Vagina (tissue), 2 donors: ENCODE results near the gene ADGRA1. TPM values are rescaled to one million over a fixed set of nuclear protein-coding genes. Genes with fewer than 3 reads are reported as not detected.

ENCODE experiments used
- DNase-seq, 2 donors: peaks; one replicate each; pipeline ENCODE4 v3.0.0-alpha.2; 2017; ENCODE audit errors: extremely low spot score in 2 of 2
- H3K27ac ChIP-seq: fragments of 200-600 bp; sonication (generic); one replicate; pipeline ENCODE4 v1.5.1; 2019
- H3K27me3 ChIP-seq: fragments of 200-600 bp; sonication (generic); one replicate; pipeline ENCODE4 v1.5.1; 2019
- H3K36me3 ChIP-seq, 2 donors: fragments of 200-600 bp; sonication (generic); one replicate each; pipeline ENCODE4 v1.5.1; 2017 to 2019
- H3K4me1 ChIP-seq: fragments of 200-600 bp; sonication (generic); one replicate; pipeline ENCODE4 v1.5.1; 2019
- H3K4me3 ChIP-seq, 2 donors: fragments of 200-600 bp; sonication (generic); 1 replicate in 1 of 2; 2 replicates in 1 of 2; pipeline ENCODE4 v1.5.1; 2016 to 2019
- H3K9me3 ChIP-seq: fragments of 200-600 bp; sonication (generic); one replicate; pipeline ENCODE4 v1.5.1; 2019
- POLR2A ChIP-seq, 2 donors: fragments of 450-650 bp; IDR thresholded peaks; one replicate each; pipeline ENCODE4 v1.6.1; 2017; ENCODE audit warnings: antibody characterized with exemption in 2 of 2, mild to moderate bottlenecking in 2 of 2, moderate library complexity in 2 of 2
- POLR2AphosphoS5 ChIP-seq, 2 donors: sonication (generic); formaldehyde crosslinking; IDR thresholded peaks; one replicate each; pipeline ENCODE4 v1.9.0; 2017; ENCODE audit warnings: antibody characterized with exemption in 2 of 2, mild to moderate bottlenecking in 2 of 2, low read depth in 1 of 2; ENCODE audit not compliant: insufficient read depth in 1 of 2
- intact Hi-C: fragments of 100-400 bp; cut with DNase I; formaldehyde crosslinking; loops from one replicate; pipeline ENCODE4 v1.15.1; 2023
- total RNA-seq: library from RNA; depleted of rRNA; stranded (reverse); fragments of >200 nt; gene quantifications from one replicate; pipeline ENCODE4 v1.2.3, GENCODE V29; 2016
- TF ChIP-seq, protein P1 (sequence below), 3 experiments: fragments of 450-650 bp in 2 of 3; fragments of 200-600 bp in 1 of 3; sonication (generic) in 1 of 3; IDR thresholded peaks; one replicate each; pipeline ENCODE4 v1.5.1; 2017 to 2019; ENCODE audit warnings: antibody characterized with exemption in 3 of 3, mild to moderate bottlenecking in 2 of 3, moderate library complexity in 2 of 3

The ADGRA1 gene
- total RNA-seq, 1 donor from 2014 or later: 0.49 TPM

DNA sequence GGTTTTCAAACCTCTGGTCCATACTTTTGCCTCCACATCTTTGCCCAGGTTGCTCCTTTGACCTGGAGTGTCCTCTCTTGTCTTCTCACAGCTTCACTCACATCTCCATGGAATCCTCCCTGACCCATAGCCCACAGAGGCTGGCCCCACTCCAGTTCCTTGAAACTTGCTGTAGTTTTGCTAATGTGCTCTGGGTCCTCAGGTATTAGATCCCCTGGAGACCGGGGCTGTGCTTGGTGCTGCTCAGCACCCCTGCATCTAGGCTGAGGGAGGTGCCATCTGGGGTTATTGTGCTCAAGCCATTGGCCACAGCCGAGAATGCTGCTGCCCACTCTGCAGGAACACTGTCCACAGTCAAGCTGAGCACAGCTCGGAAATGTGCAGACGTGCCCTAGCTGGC lies 88.8 kb downstream of the ADGRA1 start:
- Histone ChIP-seq H3K4me1 (no peaks in the 10 kb centered on the region), H3K27ac (no peak overlapping the region), H3K27me3 (no peaks in the 10 kb centered on the region), H3K4me3 (no peak overlapping the region), H3K36me3 (no peaks in the 10 kb centered on the region), H3K9me3 (no peaks in the 10 kb centered on the region)
- intact Hi-C loops: no loop called here
- no peak for TF ChIP-seq POLR2AphosphoS5 (IDR thresholded peaks at IDR 0.05; ENCODE audit: insufficient read depth in 1 of 2, low read depth in 1 of 2)
- no peak for TF ChIP-seq POLR2A (IDR thresholded peaks at IDR 0.05)
- TF ChIP-seq, protein P1, sequence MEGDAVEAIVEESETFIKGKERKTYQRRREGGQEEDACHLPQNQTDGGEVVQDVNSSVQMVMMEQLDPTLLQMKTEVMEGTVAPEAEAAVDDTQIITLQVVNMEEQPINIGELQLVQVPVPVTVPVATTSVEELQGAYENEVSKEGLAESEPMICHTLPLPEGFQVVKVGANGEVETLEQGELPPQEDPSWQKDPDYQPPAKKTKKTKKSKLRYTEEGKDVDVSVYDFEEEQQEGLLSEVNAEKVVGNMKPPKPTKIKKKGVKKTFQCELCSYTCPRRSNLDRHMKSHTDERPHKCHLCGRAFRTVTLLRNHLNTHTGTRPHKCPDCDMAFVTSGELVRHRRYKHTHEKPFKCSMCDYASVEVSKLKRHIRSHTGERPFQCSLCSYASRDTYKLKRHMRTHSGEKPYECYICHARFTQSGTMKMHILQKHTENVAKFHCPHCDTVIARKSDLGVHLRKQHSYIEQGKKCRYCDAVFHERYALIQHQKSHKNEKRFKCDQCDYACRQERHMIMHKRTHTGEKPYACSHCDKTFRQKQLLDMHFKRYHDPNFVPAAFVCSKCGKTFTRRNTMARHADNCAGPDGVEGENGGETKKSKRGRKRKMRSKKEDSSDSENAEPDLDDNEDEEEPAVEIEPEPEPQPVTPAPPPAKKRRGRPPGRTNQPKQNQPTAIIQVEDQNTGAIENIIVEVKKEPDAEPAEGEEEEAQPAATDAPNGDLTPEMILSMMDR (IDR thresholded peaks at IDR 0.05): no peak
- no peak for DNase-seq

DNA sequence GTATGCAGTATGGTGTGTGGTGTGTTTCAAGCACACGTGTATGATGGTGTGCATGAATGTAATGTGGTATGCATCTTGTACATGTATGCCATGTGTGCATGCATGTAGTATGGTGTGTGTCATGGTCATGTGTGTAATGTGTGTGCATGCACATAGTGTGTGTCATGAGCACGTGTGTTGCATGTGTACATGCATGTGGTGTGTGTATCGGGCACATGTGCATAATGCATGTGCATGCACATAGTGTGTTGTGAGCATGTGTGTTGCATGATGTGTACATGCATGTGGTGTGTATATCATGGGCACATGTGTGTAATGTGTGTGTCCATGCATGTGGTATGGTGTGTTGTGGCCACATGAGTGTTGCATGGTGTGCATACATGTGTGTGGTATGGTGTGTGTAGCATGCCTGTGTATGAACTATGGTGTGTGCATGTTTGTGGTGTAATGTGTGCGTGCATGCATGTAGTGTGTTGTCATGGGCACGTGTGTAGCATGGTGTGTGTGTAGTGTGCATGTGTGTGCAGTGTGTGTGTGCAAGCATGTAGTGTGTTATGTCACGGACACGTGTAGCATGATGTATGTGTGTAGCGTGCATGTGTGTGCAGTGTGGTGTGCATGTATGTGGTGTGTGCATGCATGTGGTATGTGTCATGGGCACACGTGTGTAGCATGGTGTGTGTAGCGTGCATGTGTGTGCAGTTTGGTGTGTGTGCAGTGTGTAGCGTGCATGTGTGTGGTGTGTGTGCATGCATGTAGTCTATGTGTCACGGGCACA lies 89.8 kb downstream of the ADGRA1 start:
- H3K4me1 ChIP-seq: no peaks in the 10 kb centered on the region
- DNase-seq: no peak
- no peaks in the 10 kb centered on the region for H3K9me3 ChIP-seq
- no peak overlapping the region for H3K27ac ChIP-seq
- intact Hi-C loops: no loop called here
- H3K27me3 ChIP-seq: no peaks in the 10 kb centered on the region
- no peaks in the 10 kb centered on the region for H3K36me3 ChIP-seq
- no peak overlapping the region for H3K4me3 ChIP-seq
- TF ChIP-seq, protein P1 (IDR thresholded peaks at IDR 0.05): no peak
- TF ChIP-seq POLR2A (IDR thresholded peaks at IDR 0.05) (no peak), POLR2AphosphoS5 (IDR thresholded peaks at IDR 0.05; ENCODE audit: insufficient read depth in 1 of 2, low read depth in 1 of 2) (no peak)

DNA sequence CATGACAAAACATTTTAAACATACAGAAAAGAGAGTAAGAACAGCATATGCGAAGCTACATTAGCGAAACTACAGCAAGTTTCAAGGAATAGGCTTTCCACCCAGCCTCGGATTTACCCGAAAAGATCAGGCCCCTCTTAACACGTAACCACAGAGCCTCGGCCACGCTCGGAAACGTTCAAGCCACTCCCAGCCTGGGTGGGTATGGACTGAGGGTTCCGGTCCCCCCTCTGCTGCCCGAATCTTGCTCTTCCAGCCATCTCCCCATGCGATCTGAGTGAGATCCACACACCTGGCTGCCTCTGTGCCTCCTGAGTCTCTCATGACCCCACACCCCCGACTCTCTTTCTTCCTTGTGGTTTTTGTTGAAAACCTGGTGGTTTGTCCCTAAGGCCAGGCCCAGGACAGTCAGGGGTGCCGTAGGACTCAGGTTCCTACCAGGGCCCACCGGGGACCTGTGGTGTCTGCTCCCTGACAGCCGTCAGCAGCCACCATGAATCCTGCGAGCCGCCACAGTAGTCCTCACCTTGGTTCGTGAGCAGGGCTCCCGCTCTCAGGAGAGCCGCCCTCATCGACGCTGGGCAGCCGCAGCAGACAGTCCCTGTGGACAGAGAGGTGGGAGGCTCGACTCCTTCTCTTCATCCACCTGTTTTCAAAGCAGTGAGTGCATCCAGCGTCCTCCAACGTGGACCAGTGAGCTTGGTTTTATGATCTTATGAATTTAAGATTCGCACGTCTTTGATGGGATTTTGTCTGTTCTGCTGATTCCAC lies 90.8 kb downstream of the ADGRA1 start:
- H3K4me1 ChIP-seq: no peaks in the 10 kb centered on the region
- DNase-seq: no peak
- no peak overlapping the region for H3K27ac ChIP-seq
- TF ChIP-seq, protein P1 (IDR thresholded peaks at IDR 0.05): no peak
- TF ChIP-seq POLR2A (IDR thresholded peaks at IDR 0.05) (no peak), POLR2AphosphoS5 (IDR thresholded peaks at IDR 0.05; ENCODE audit: insufficient read depth in 1 of 2, low read depth in 1 of 2) (no peak)
- intact Hi-C loops: no loop called here
- H3K9me3 ChIP-seq: no peaks in the 10 kb centered on the region
- no peaks in the 10 kb centered on the region for H3K36me3 ChIP-seq
- H3K27me3 ChIP-seq: no peaks in the 10 kb centered on the region
- H3K4me3 ChIP-seq: no peak overlapping the region

DNA sequence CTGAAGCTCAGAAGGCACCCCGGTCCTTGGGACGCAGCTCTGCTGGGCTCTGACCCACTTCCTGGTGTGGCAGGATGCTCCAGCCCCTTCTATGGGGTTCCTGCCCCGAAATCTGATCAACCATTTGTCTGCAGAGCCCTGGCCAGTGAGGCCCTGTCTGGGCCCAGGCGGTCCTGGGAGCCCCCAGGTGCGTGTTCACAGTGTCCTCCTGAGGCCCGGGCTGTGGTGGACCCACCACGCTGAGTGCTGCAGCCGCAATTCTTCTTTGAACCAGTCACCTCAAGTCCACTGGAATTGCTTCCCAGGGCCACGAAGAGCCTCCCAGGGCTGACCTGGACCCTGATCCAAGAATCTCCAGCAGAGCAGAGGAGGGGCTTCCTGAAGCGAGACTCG lies 91.4 kb downstream of the ADGRA1 start:
- Histone ChIP-seq H3K27ac (no peak overlapping the region), H3K9me3 (no peaks in the 10 kb centered on the region), H3K27me3 (no peaks in the 10 kb centered on the region), H3K4me3 (no peak overlapping the region), H3K4me1 (no peaks in the 10 kb centered on the region), H3K36me3 (no peaks in the 10 kb centered on the region)
- intact Hi-C loops: no loop called here
- no peak for DNase-seq
- TF ChIP-seq POLR2A (IDR thresholded peaks at IDR 0.05) (no peak), POLR2AphosphoS5 (IDR thresholded peaks at IDR 0.05; ENCODE audit: insufficient read depth in 1 of 2, low read depth in 1 of 2) (no peak)
- TF ChIP-seq, protein P1 (IDR thresholded peaks at IDR 0.05): no peak

DNA sequence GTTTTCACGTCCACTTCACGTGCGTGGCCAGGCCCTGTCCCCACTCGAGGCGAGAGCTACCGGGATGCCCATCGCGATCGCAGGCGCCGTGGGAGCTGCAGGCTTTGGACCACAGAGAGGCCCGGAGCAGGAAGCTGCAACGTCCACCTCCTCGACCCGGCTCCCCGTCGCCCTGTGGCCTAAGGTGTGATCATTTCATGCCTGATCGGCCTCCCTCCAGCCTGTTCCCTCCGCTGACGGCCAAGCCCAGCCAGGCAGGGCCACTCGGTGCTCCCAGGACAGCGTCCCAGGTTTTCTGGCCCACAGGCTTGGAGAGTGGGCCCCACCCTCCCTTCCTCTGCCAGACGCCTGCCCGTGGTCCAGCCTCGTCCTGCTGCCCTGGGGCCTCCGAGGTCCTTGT lies 91.9 kb downstream of the ADGRA1 start:
- intact Hi-C loops: no loop called here
- Histone ChIP-seq H3K27me3 (no peaks in the 10 kb centered on the region), H3K4me3 (no peak overlapping the region), H3K9me3 (no peaks in the 10 kb centered on the region), H3K36me3 (no peaks in the 10 kb centered on the region), H3K4me1 (no peaks in the 10 kb centered on the region), H3K27ac (no peak overlapping the region)
- TF ChIP-seq POLR2A (IDR thresholded peaks at IDR 0.05) (no peak), POLR2AphosphoS5 (IDR thresholded peaks at IDR 0.05; ENCODE audit: insufficient read depth in 1 of 2, low read depth in 1 of 2) (no peak)
- TF ChIP-seq, protein P1 (IDR thresholded peaks at IDR 0.05): no peak
- no peak for DNase-seq
